ENCODE results near the gene SSC4D. TPM values are rescaled to one million over a fixed set of nuclear protein-coding genes. Genes with fewer than 3 reads are reported as not detected.

SSC4D gene
- polyA plus RNA-seq, 1 donor from 2014 or later: 2.5 TPM

DNA sequence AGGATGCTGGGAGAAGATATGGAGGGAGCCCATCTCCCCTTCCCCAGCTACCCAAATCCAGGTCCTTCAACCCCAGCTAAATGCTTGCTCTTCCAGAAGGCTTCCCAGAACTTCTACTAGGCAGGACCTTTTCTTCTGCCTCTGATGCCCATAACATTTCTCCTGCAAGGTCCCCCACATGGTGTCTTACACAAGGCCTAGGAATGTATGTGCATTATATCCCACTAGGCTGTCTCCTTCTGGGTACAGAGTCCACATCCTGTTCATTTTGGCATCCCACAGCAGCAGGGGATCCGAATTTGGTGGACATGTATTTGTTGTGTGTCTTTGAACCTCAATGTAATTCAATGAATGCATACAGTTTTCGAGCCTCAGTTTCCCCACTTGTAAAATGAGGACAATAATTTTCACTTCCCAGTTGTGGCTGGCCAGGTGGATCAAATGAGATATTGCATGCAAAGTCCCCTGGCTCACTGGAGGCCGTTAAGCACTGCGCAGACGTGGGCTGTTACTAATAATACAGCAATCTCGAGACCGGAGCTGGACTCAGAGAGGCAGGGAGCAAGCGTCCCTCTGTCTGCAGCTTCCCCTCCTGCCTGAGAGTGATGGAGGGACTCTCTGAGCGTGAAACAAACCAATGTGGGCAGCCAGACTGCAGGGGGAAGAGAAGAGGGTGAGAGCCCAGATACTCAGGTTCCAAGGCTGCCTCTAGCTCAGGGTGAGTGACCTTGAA is 32.1 kb downstream of the SSC4D start:
- Histone ChIP-seq H3K9me3 (ENCODE audit: low read length) (no peaks in the 10 kb centered on the region), H3K9ac (ENCODE audit: low read length) (no peak overlapping the region), H4K20me1 (ENCODE audit: insufficient read depth) (no peaks in the 10 kb centered on the region), H3K27me3 (ENCODE audit: insufficient read depth, low read depth, low read length) (no peaks in the 10 kb centered on the region), H3K4me2 (ENCODE audit: low read length) (no peak overlapping the region), H3K36me3 (ENCODE audit: insufficient read depth, low read length) (no peaks in the 10 kb centered on the region), H2AFZ (ENCODE audit: low read depth, low read length) (no peak overlapping the region), H3K79me2 (replicated peaks; ENCODE audit: insufficient read depth, low read length) (no peaks in the 10 kb centered on the region), H3K4me3 (ENCODE audit: low read length) (no peak overlapping the region), H3K9me2 (ENCODE audit: insufficient read depth, low read length) (no peaks in the 10 kb centered on the region), H3F3A (ENCODE audit: insufficient read depth, low read length, poor library complexity, severe bottlenecking) (no peaks in the 10 kb centered on the region), H3K27ac (ENCODE audit: low read length) (no peak overlapping the region)
- TF ChIP-seq, protein P1, sequence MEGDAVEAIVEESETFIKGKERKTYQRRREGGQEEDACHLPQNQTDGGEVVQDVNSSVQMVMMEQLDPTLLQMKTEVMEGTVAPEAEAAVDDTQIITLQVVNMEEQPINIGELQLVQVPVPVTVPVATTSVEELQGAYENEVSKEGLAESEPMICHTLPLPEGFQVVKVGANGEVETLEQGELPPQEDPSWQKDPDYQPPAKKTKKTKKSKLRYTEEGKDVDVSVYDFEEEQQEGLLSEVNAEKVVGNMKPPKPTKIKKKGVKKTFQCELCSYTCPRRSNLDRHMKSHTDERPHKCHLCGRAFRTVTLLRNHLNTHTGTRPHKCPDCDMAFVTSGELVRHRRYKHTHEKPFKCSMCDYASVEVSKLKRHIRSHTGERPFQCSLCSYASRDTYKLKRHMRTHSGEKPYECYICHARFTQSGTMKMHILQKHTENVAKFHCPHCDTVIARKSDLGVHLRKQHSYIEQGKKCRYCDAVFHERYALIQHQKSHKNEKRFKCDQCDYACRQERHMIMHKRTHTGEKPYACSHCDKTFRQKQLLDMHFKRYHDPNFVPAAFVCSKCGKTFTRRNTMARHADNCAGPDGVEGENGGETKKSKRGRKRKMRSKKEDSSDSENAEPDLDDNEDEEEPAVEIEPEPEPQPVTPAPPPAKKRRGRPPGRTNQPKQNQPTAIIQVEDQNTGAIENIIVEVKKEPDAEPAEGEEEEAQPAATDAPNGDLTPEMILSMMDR (IDR thresholded peaks at IDR 0.05; ENCODE audit: poor library complexity, severe bottlenecking): no peak
- TF ChIP-seq POLR2AphosphoS5 (IDR thresholded peaks at IDR 0.05) (no peak), RAD21 (conservative IDR thresholded peaks at IDR 0.05) (no peak)
- TF ChIP-seq, protein P2, sequence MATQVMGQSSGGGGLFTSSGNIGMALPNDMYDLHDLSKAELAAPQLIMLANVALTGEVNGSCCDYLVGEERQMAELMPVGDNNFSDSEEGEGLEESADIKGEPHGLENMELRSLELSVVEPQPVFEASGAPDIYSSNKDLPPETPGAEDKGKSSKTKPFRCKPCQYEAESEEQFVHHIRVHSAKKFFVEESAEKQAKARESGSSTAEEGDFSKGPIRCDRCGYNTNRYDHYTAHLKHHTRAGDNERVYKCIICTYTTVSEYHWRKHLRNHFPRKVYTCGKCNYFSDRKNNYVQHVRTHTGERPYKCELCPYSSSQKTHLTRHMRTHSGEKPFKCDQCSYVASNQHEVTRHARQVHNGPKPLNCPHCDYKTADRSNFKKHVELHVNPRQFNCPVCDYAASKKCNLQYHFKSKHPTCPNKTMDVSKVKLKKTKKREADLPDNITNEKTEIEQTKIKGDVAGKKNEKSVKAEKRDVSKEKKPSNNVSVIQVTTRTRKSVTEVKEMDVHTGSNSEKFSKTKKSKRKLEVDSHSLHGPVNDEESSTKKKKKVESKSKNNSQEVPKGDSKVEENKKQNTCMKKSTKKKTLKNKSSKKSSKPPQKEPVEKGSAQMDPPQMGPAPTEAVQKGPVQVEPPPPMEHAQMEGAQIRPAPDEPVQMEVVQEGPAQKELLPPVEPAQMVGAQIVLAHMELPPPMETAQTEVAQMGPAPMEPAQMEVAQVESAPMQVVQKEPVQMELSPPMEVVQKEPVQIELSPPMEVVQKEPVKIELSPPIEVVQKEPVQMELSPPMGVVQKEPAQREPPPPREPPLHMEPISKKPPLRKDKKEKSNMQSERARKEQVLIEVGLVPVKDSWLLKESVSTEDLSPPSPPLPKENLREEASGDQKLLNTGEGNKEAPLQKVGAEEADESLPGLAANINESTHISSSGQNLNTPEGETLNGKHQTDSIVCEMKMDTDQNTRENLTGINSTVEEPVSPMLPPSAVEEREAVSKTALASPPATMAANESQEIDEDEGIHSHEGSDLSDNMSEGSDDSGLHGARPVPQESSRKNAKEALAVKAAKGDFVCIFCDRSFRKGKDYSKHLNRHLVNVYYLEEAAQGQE (IDR thresholded peaks at IDR 0.05; ENCODE audit: borderline replicate concordance): no peak

DNA sequence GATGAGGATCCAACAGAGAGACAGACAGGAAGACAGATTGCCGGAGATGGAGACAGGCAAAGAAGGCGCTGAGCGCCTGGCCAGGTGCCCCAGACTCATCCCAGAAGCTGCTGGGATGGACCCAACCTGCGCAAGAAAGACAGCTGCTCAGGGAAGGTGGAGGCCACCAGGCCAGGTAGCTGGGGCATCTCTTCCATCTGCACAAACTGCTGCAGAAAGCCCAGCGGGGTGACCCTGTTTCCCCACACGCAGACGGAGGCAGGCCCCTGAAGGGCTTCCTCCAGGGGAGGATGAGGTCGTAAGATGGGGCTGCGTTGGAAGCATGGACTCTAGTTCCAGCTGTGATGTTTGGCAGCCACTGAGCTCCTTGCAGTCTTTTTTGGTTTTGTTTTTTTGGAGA is 34.2 kb downstream of the SSC4D start:
- H3K4me3 ChIP-seq (ENCODE audit: low read length): no peak overlapping the region
- H3K9me3 ChIP-seq (ENCODE audit: low read length): no peaks in the 10 kb centered on the region
- H3K79me2 ChIP-seq (replicated peaks; ENCODE audit: insufficient read depth, low read length): no peaks in the 10 kb centered on the region
- H3K36me3 ChIP-seq (ENCODE audit: insufficient read depth, low read length): no peaks in the 10 kb centered on the region
- H3K27me3 ChIP-seq (ENCODE audit: insufficient read depth, low read depth, low read length): no peaks in the 10 kb centered on the region
- no peak overlapping the region for H3K4me2 ChIP-seq (ENCODE audit: low read length)
- no peaks in the 10 kb centered on the region for H3K9me2 ChIP-seq (ENCODE audit: insufficient read depth, low read length)
- no peak overlapping the region for H3K27ac ChIP-seq (ENCODE audit: low read length)
- no peak overlapping the region for H2AFZ ChIP-seq (ENCODE audit: low read depth, low read length)
- H4K20me1 ChIP-seq (ENCODE audit: insufficient read depth): no peaks in the 10 kb centered on the region
- H3F3A ChIP-seq (ENCODE audit: insufficient read depth, low read length, poor library complexity, severe bottlenecking): no peaks in the 10 kb centered on the region
- no peak for TF ChIP-seq EZH2 (IDR thresholded peaks at IDR 0.05; ENCODE audit: borderline replicate concordance, insufficient read depth, low read length, poor library complexity, severe bottlenecking)
- TF ChIP-seq, protein P2 (IDR thresholded peaks at IDR 0.05; ENCODE audit: borderline replicate concordance): no peak
- no peak for TF ChIP-seq MXI1 (conservative IDR thresholded peaks at IDR 0.05; ENCODE audit: poor library complexity, severe bottlenecking)
- TF ChIP-seq SMC3 (conservative IDR thresholded peaks at IDR 0.05; ENCODE audit: poor library complexity): no peak
- TF ChIP-seq EP300 (conservative IDR thresholded peaks at IDR 0.05; ENCODE audit: poor library complexity, severe bottlenecking): no peak
- no peak for TF ChIP-seq TAF1 (IDR thresholded peaks at IDR 0.05; ENCODE audit: low read depth)
- TF ChIP-seq, protein P1 (IDR thresholded peaks at IDR 0.05; ENCODE audit: poor library complexity, severe bottlenecking): no peak
- no peak for TF ChIP-seq POLR2AphosphoS5 (IDR thresholded peaks at IDR 0.05)
- TF ChIP-seq RAD21 (conservative IDR thresholded peaks at IDR 0.05): no peak
- no peak overlapping the region for H3K9ac ChIP-seq (ENCODE audit: low read length)
